ENCODE results near the gene LPAR2.
"Not testable (repeated sequence)": the region's sequence is repeated elsewhere in the genome, so short reads cannot be mapped to it uniquely, and the experiment has no call there.

LPAR2 gene

GRCh38 chr19:19627621-19628500, at the start of gene LPAR2:
TSS of gene LPAR2 (minus strand) at chr19:19628220. CDS start at chr19:19627275, 945 bp downstream.
- Histone ChIP-seq H3K27ac (ENCODE audit: low read length) (no peak within 1 kb of the TSS), H3K9ac (ENCODE audit: low read length) (peak within 1 kb of the TSS; percentile 80), H3K4me1 (ENCODE audit: control insufficient read depth, low read depth, low read length) (peaks cover 7% of the 10 kb centered on the region), H3K36me3 (ENCODE audit: control insufficient read depth, low read depth, low read length) (peaks cover 11% of the 10 kb centered on the region), H3K27me3 (ENCODE audit: control insufficient read depth, insufficient read depth, low read length) (no peaks in the 10 kb centered on the region), H3K4me3 (ENCODE audit: low read length) (peak within 1 kb of the TSS; percentile 81), H3K9me3 (ENCODE audit: control insufficient read depth, low read depth, low read length) (no peaks in the 10 kb centered on the region)

- H3K36me3 ChIP-seq (ENCODE audit: control insufficient read depth, low read depth, low read length): peaks cover 40% of the 10 kb centered on the region
Observed at GRCh38 chr19:19677579-19677978, 49.6 kb upstream of the LPAR2 start.

GRCh38 chr19:19674315-19674714, 46.3 kb upstream of the LPAR2 start:
- H3K27me3 ChIP-seq (ENCODE audit: control insufficient read depth, insufficient read depth, low read length): no peaks in the 10 kb centered on the region
- H3K4me3 ChIP-seq (ENCODE audit: low read length): no peak overlapping the region
- H3K27ac ChIP-seq (ENCODE audit: low read length): no peak overlapping the region
- H3K4me1 ChIP-seq (ENCODE audit: control insufficient read depth, low read depth, low read length): peaks cover 4% of the 10 kb centered on the region
- H3K36me3 ChIP-seq (ENCODE audit: control insufficient read depth, low read depth, low read length): peaks cover 23% of the 10 kb centered on the region
- H3K9me3 ChIP-seq (ENCODE audit: control insufficient read depth, low read depth, low read length): no peaks in the 10 kb centered on the region
- H3K9ac ChIP-seq (ENCODE audit: low read length): no peak overlapping the region

More at GRCh38 chr19:19677579-19677978, 49.6 kb upstream of the LPAR2 start:
- no peak overlapping the region for H3K4me3 ChIP-seq (ENCODE audit: low read length)
- no peaks in the 10 kb centered on the region for H3K9me3 ChIP-seq (ENCODE audit: control insufficient read depth, low read depth, low read length)
- H3K27me3 ChIP-seq (ENCODE audit: control insufficient read depth, insufficient read depth, low read length): no peaks in the 10 kb centered on the region
- no peaks in the 10 kb centered on the region for H3K4me1 ChIP-seq (ENCODE audit: control insufficient read depth, low read depth, low read length)
- H3K27ac ChIP-seq (ENCODE audit: low read length): no peak overlapping the region
- no peak overlapping the region for H3K9ac ChIP-seq (ENCODE audit: low read length)

GRCh38 chr19:19672816-19673215, 44.8 kb upstream of the LPAR2 start:
- no peak overlapping the region for H3K9ac ChIP-seq (ENCODE audit: low read length)
- no peak overlapping the region for H3K4me3 ChIP-seq (ENCODE audit: low read length)
- H3K27me3 ChIP-seq (ENCODE audit: control insufficient read depth, insufficient read depth, low read length): no peaks in the 10 kb centered on the region
- H3K4me1 ChIP-seq (ENCODE audit: control insufficient read depth, low read depth, low read length): peaks cover 9% of the 10 kb centered on the region
- H3K9me3 ChIP-seq (ENCODE audit: control insufficient read depth, low read depth, low read length): no peaks in the 10 kb centered on the region
- H3K36me3 ChIP-seq (ENCODE audit: control insufficient read depth, low read depth, low read length): peaks cover 12% of the 10 kb centered on the region
- H3K27ac ChIP-seq (ENCODE audit: low read length): no peak overlapping the region

GRCh38 chr19:19670070-19670551, 42.1 kb upstream of the LPAR2 start:
- Histone ChIP-seq H3K36me3 (ENCODE audit: control insufficient read depth, low read depth, low read length) (no peaks in the 10 kb centered on the region), H3K9ac (ENCODE audit: low read length) (peak overlapping the region; percentile 81), H3K4me3 (ENCODE audit: low read length) (peak overlapping the region; percentile 83), H3K4me1 (ENCODE audit: control insufficient read depth, low read depth, low read length) (peaks cover 9% of the 10 kb centered on the region), H3K27me3 (ENCODE audit: control insufficient read depth, insufficient read depth, low read length) (no peaks in the 10 kb centered on the region), H3K27ac (ENCODE audit: low read length) (no peak overlapping the region), H3K9me3 (ENCODE audit: control insufficient read depth, low read depth, low read length) (no peaks in the 10 kb centered on the region)

GRCh38 chr19:19668230-19669012, 40.4 kb upstream of the LPAR2 start, which contains the start of gene ZNF101:
TSS of gene ZNF101 (plus strand) at chr19:19668839. CDS start at chr19:19668964, 125 bp downstream.
- Histone ChIP-seq H3K27me3 (ENCODE audit: control insufficient read depth, insufficient read depth, low read length) (no peaks in the 10 kb centered on the region), H3K4me1 (ENCODE audit: control insufficient read depth, low read depth, low read length) (peaks cover 9% of the 10 kb centered on the region), H3K27ac (ENCODE audit: low read length) (peak within 1 kb of the TSS; percentile 42), H3K4me3 (ENCODE audit: low read length) (peak within 1 kb of the TSS; percentile 83), H3K9me3 (ENCODE audit: control insufficient read depth, low read depth, low read length) (no peaks in the 10 kb centered on the region), H3K9ac (ENCODE audit: low read length) (peak within 1 kb of the TSS; percentile 81), H3K36me3 (ENCODE audit: control insufficient read depth, low read depth, low read length) (no peaks in the 10 kb centered on the region)

- not testable (repeated sequence) for H3K9me3 ChIP-seq (ENCODE audit: control insufficient read depth, low read depth, low read length); H3K27me3 ChIP-seq (ENCODE audit: control insufficient read depth, insufficient read depth, low read length); H3K9ac ChIP-seq (ENCODE audit: low read length); H3K4me3 ChIP-seq (ENCODE audit: low read length); H3K36me3 ChIP-seq (ENCODE audit: control insufficient read depth, low read depth, low read length); H3K27ac ChIP-seq (ENCODE audit: low read length)
- H3K4me1 ChIP-seq (ENCODE audit: control insufficient read depth, low read depth, low read length): peaks cover 14% of the 10 kb centered on the region
Observed at GRCh38 chr19:19665420-19665948, 37.5 kb upstream of the LPAR2 start.

GRCh38 chr19:19663256-19664120, 35.5 kb upstream of the LPAR2 start, which contains the start of gene ATP13A1:
TSS of gene ATP13A1 (minus strand) at chr19:19663676. CDS start at chr19:19663666, 10 bp downstream.
- Histone ChIP-seq H3K9ac (ENCODE audit: low read length) (peak within 1 kb of the TSS; percentile 88), H3K36me3 (ENCODE audit: control insufficient read depth, low read depth, low read length) (peaks cover 11% of the 10 kb centered on the region), H3K4me1 (ENCODE audit: control insufficient read depth, low read depth, low read length) (peaks cover 10% of the 10 kb centered on the region)

GRCh38 chr19:19662871-19663255, 34.8 kb upstream of the LPAR2 start:
- H3K4me1 ChIP-seq (ENCODE audit: control insufficient read depth, low read depth, low read length): peaks cover 6% of the 10 kb centered on the region

More at GRCh38 chr19:19663256-19664120, 35.5 kb upstream of the LPAR2 start, which contains the start of gene ATP13A1:
- no peaks in the 10 kb centered on the region for H3K27me3 ChIP-seq (ENCODE audit: control insufficient read depth, insufficient read depth, low read length)
- peak within 1 kb of the TSS; percentile 84 for H3K27ac ChIP-seq (ENCODE audit: low read length)
- no peaks in the 10 kb centered on the region for H3K9me3 ChIP-seq (ENCODE audit: control insufficient read depth, low read depth, low read length)
- H3K4me3 ChIP-seq (ENCODE audit: low read length): peak within 1 kb of the TSS; percentile 82

GRCh38 chr19:19662344-19662743, 34.3 kb upstream of the LPAR2 start:
- peaks cover 6% of the 10 kb centered on the region for H3K4me1 ChIP-seq (ENCODE audit: control insufficient read depth, low read depth, low read length)
- H3K9me3 ChIP-seq (ENCODE audit: control insufficient read depth, low read depth, low read length): no peaks in the 10 kb centered on the region
- no peaks in the 10 kb centered on the region for H3K27me3 ChIP-seq (ENCODE audit: control insufficient read depth, insufficient read depth, low read length)
- peak overlapping the region; percentile 82 for H3K4me3 ChIP-seq (ENCODE audit: low read length)
- H3K27ac ChIP-seq (ENCODE audit: low read length): no peak overlapping the region
- peaks cover 22% of the 10 kb centered on the region for H3K36me3 ChIP-seq (ENCODE audit: control insufficient read depth, low read depth, low read length)
- H3K9ac ChIP-seq (ENCODE audit: low read length): peak overlapping the region; percentile 88

More at GRCh38 chr19:19662871-19663255, 34.8 kb upstream of the LPAR2 start:
- H3K27ac ChIP-seq (ENCODE audit: low read length): no peak overlapping the region
- H3K36me3 ChIP-seq (ENCODE audit: control insufficient read depth, low read depth, low read length): peaks cover 17% of the 10 kb centered on the region
- peak overlapping the region; percentile 88 for H3K9ac ChIP-seq (ENCODE audit: low read length)
- no peaks in the 10 kb centered on the region for H3K27me3 ChIP-seq (ENCODE audit: control insufficient read depth, insufficient read depth, low read length)
- H3K9me3 ChIP-seq (ENCODE audit: control insufficient read depth, low read depth, low read length): no peaks in the 10 kb centered on the region
- peak overlapping the region; percentile 82 for H3K4me3 ChIP-seq (ENCODE audit: low read length)

Measured in iPS-18a (cell line).